SJSA1 (cell line): ENCODE measurements around the gene MIR17HG. TPM values are rescaled to one million over a fixed set of nuclear protein-coding genes. Genes with fewer than 3 reads are reported as not detected.
A peak's percentile ranks its signal among the peaks of the same experiment; 100 is the strongest.

Experiments used
- DNase-seq, 2 experiments: peaks; one replicate each; pipeline ENCODE4 v3.0.0-alpha.2; 2015 to 2020; ENCODE audit warnings: low spot score in 2 of 2, low read depth in 1 of 2
- H3K27ac ChIP-seq: fragments of 250-450 bp; sonication (Bioruptor Pico); 2 replicates; pipeline ENCODE4 v1.5.1; 2020; ENCODE audit warnings: mild to moderate bottlenecking, moderate library complexity
- H3K27me3 ChIP-seq: fragments of 250-450 bp; sonication (Bioruptor Pico); replicated peaks from 2 replicates; pipeline ENCODE4 v1.5.1; 2020; ENCODE audit warnings: mild to moderate bottlenecking, moderate library complexity
- H3K36me3 ChIP-seq: fragments of 250-450 bp; sonication (Bioruptor Pico); 2 replicates; pipeline ENCODE4 v1.5.1; 2020; ENCODE audit warnings: mild to moderate bottlenecking
- H3K4me1 ChIP-seq: fragments of 250-450 bp; sonication (Bioruptor Pico); replicated peaks from 2 replicates; pipeline ENCODE4 v1.6.1; 2021; ENCODE audit warnings: mild to moderate bottlenecking
- H3K4me3 ChIP-seq: fragments of 250-450 bp; sonication (Bioruptor Pico); 2 replicates; pipeline ENCODE4 v1.5.1; 2020; ENCODE audit warnings: mild to moderate bottlenecking
- H3K9me3 ChIP-seq: fragments of 250-450 bp; sonication (Bioruptor Pico); replicated peaks from 2 replicates; pipeline ENCODE4 v1.5.1; 2020; ENCODE audit warnings: mild to moderate bottlenecking
- total RNA-seq: library from RNA; depleted of rRNA; stranded (reverse); fragments of >200 nt; shearing (Covaris generic); gene quantifications from 2 replicates; pipeline ENCODE4 v1.2.3, GENCODE V29; 2014

Gene MIR17HG
- total RNA-seq, 1 experiment from 2014 or later = 3.0 TPM

GRCh38 chr13:91368101-91368500 lies 20.6 kb downstream of the MIR17HG start:
- no peak for DNase-seq
- no peak overlapping the region for H3K4me3 ChIP-seq
- no peaks in the 10 kb centered on the region for H3K36me3 ChIP-seq
- no peaks in the 10 kb centered on the region for H3K9me3 ChIP-seq
- no peaks in the 10 kb centered on the region for H3K27me3 ChIP-seq
- no peaks in the 10 kb centered on the region for H3K4me1 ChIP-seq
- H3K27ac ChIP-seq = no peak overlapping the region

GRCh38 chr13:91368676-91369440 lies 21.4 kb downstream of the MIR17HG start:
- no peaks in the 10 kb centered on the region for H3K9me3 ChIP-seq
- H3K27ac ChIP-seq = no peak overlapping the region
- no peak overlapping the region for H3K4me3 ChIP-seq
- H3K4me1 ChIP-seq = no peaks in the 10 kb centered on the region
- no peaks in the 10 kb centered on the region for H3K36me3 ChIP-seq
- no peak for DNase-seq
- H3K27me3 ChIP-seq = no peaks in the 10 kb centered on the region

DNA sequence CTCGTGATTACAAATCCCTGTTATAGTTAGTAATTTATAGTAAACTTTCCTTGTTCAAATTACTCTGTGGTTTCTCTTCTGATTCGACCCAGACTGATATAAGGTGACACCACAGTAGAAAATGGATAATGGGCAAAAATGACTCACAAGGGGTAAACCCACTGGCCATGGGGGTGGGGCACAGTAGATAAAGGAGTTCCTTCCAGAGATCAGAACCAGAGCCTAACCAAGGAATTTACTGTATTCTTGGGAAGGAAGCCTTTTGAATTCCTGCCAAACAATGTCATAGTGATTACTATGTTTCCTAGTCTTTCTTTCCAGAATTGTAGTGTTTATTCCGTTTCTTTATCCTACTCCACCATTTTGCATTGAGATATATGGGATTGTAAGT lies 21.9 kb downstream of the MIR17HG start:
- DNase-seq = peak; percentile 24 to 43
- H3K4me3 ChIP-seq = no peak overlapping the region
- H3K36me3 ChIP-seq = no peaks in the 10 kb centered on the region
- no peak overlapping the region for H3K27ac ChIP-seq
- H3K4me1 ChIP-seq = no peaks in the 10 kb centered on the region
- H3K27me3 ChIP-seq = no peaks in the 10 kb centered on the region
- H3K9me3 ChIP-seq = no peaks in the 10 kb centered on the region

GRCh38 chr13:91370501-91370900 lies 23.0 kb downstream of the MIR17HG start:
- H3K27ac ChIP-seq = no peak overlapping the region
- no peak for DNase-seq
- no peaks in the 10 kb centered on the region for H3K27me3 ChIP-seq
- H3K4me3 ChIP-seq = no peak overlapping the region
- H3K36me3 ChIP-seq = no peaks in the 10 kb centered on the region
- no peaks in the 10 kb centered on the region for H3K9me3 ChIP-seq
- no peaks in the 10 kb centered on the region for H3K4me1 ChIP-seq

- H3K4me3 ChIP-seq = no peak overlapping the region
- H3K9me3 ChIP-seq = no peaks in the 10 kb centered on the region
- H3K27ac ChIP-seq = no peak overlapping the region
- no peak for DNase-seq
- no peaks in the 10 kb centered on the region for H3K36me3 ChIP-seq
- no peaks in the 10 kb centered on the region for H3K27me3 ChIP-seq
- no peaks in the 10 kb centered on the region for H3K4me1 ChIP-seq
Measured at GRCh38 chr13:91372911-91373310, 25.4 kb downstream of the MIR17HG start.

DNA sequence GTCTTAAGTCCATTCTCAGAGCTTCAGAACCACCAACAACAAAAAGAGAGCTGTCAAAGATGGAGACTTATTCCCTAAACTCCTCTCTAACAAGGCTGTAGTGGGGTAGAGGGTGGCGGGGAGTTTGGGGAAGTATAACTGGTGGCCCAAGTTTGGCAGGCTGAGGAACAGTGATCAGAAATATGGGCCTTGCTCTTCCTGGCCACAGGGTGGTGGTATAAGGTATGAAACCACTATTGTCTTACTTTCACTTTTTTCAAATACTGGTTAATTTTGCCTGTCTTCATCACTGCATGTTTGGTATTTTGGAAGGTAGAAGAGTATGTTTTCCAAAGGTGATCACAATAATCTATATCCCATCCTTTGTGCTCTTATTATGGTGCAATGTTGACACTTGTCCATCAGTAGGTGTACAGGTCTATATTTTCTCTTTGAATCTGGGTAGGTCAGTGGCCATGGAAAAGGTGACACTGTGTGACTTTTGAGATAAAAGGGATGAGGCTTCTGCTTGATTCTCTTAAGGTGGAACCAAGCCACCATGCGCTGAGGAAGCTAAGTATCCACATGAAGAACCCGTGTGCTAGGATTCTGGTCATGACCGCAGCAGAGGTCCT lies 27.7 kb downstream of the MIR17HG start:
- DNase-seq = no peak
- H3K27me3 ChIP-seq = no peaks in the 10 kb centered on the region

DNA sequence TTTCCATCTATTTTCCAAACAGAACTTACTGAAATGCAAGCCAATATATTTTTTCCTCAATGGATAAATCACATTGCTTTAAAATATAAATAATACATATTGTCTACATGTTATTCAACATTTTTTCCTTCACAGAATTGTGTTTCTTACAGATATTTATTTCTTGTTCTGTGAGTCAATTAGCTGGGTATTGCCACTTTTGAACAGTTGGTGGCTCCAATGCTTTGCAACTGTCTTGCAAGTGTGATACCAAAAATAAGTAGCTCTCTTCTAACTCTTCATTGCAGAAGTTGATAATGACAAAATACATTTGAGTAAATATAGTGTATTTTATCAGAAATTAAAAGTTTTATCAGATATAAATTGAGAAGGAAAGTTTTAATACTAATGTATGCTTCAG lies 33.9 kb downstream of the MIR17HG start:
- no peak for DNase-seq
- Histone ChIP-seq H3K4me3 (no peak overlapping the region), H3K4me1 (no peaks in the 10 kb centered on the region), H3K27ac (no peak overlapping the region), H3K9me3 (no peaks in the 10 kb centered on the region), H3K36me3 (no peaks in the 10 kb centered on the region), H3K27me3 (0 out of 2 replicates have a peak, but pooled peaks cover 3% of the 10 kb centered on the region)

More for the DNA sequence above, 27.7 kb downstream of the MIR17HG start:
- no peaks in the 10 kb centered on the region for H3K9me3 ChIP-seq
- H3K4me3 ChIP-seq = no peak overlapping the region
- H3K27ac ChIP-seq = no peak overlapping the region
- H3K4me1 ChIP-seq = no peaks in the 10 kb centered on the region
- no peaks in the 10 kb centered on the region for H3K36me3 ChIP-seq

- Histone ChIP-seq H3K4me3 (no peak overlapping the region), H3K27ac (no peak overlapping the region), H3K4me1 (no peaks in the 10 kb centered on the region), H3K36me3 (no peaks in the 10 kb centered on the region), H3K27me3 (0 out of 2 replicates have a peak, but pooled peaks cover 3% of the 10 kb centered on the region), H3K9me3 (no peaks in the 10 kb centered on the region)
- DNase-seq = no peak
Measured at GRCh38 chr13:91383836-91384235, 36.3 kb downstream of the MIR17HG start.

DNA sequence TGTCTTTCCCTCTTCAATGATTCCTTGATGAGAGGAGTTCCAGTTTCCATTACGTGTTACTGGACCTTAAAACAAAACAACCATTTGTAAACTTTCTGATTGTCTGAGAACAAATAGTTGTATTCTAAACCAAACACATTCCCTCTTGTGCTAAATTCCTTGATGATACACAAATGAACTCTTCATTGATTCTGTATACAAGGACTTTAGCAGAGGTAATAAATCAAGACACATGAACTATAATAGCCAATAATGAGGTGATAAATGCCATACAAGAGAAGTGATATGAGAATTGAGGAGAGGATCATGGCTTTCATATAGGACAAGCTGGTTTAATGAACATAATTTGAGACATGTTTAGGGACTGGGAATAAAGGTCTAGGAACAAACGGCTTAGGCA lies 37.4 kb downstream of the MIR17HG start:
- 0 out of 2 replicates have a peak, but pooled peaks cover 3% of the 10 kb centered on the region for H3K27me3 ChIP-seq
- no peak for DNase-seq

GRCh38 chr13:91389186-91389585 lies 41.7 kb downstream of the MIR17HG start:
- Histone ChIP-seq H3K36me3 (no peaks in the 10 kb centered on the region), H3K4me3 (no peak overlapping the region), H3K27me3 (0 out of 2 replicates have a peak, but pooled peaks cover 3% of the 10 kb centered on the region), H3K4me1 (no peaks in the 10 kb centered on the region), H3K27ac (no peak overlapping the region), H3K9me3 (no peaks in the 10 kb centered on the region)
- DNase-seq = no peak

More for the DNA sequence above, 37.4 kb downstream of the MIR17HG start:
- no peaks in the 10 kb centered on the region for H3K36me3 ChIP-seq
- no peaks in the 10 kb centered on the region for H3K9me3 ChIP-seq
- no peak overlapping the region for H3K4me3 ChIP-seq
- H3K4me1 ChIP-seq = no peaks in the 10 kb centered on the region
- H3K27ac ChIP-seq = no peak overlapping the region

DNA sequence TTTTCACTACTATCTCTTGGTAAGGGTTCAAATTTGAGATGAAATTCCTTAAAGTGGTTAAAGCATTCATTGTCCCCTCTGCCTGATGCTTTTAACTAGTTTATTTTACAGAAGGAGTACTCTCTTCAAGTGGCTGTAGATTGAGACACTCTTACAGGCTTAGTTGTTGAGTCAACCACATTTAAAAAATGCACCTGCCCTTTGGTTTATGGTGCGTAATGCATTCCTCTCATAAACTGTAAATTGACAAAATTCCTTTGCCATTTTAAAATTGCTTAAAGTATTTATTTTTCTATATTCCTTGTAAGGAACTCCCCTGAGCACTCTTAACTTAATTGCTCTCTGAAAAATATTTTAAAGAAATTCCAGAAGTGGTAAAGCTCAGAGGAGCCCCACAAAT lies 50.1 kb downstream of the MIR17HG start:
- Histone ChIP-seq H3K4me3 (no peak overlapping the region), H3K27me3 (peaks cover 19% of the 10 kb centered on the region), H3K4me1 (peaks cover 5% of the 10 kb centered on the region; the same call in 1 of the 2 replicates), H3K36me3 (no peaks in the 10 kb centered on the region), H3K27ac (no peak overlapping the region), H3K9me3 (no peaks in the 10 kb centered on the region)
- DNase-seq = no peak

DNA sequence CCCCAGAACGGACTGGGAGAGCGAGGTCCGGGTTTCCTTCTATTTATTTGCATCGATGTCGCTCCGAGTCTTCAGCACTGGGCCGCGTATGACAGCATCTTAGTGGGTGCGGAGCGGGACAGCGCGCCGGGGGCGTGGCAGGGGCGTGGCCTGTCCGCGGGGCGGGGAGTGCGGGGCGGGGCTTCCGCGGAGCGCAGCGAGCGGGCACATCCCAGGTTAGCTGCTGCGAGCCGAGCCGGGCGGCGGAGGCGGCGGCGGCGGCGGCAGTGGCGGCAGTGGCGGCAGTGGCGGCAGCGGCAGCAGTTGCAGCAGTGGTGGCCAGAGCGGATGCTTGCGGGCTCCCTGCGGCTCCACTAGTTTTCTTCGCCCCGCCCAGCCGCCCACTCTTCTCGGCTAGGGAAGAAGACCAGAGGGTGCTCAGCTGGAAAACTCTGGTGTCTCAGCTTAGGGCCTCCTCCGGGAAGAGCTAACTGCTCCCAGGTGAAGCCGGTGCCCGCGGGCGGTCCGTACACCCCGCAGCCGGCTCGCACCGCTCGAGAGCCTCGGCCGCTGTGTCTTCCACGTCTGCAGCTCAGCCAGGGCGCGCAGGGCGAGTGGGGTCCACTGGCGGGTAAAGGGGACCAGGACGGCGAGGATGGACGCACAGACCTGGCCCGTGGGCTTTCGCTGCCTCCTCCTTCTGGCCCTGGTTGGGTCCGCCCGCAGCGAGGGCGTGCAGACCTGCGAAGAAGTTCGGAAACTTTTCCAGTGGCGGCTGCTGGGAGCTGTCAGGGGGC lies 51.1 kb downstream of the MIR17HG start, which contains the start of gene GPC5:
Gene GPC5 (plus strand): TSS at position 209 of the 776 bp plus-strand sequence.
- peaks cover 19% of the 10 kb centered on the region for H3K27me3 ChIP-seq
- no peak within 1 kb of the TSS for H3K27ac ChIP-seq
- peak within 1 kb of the TSS; percentile 26 for H3K4me3 ChIP-seq
- peaks cover 5% of the 10 kb centered on the region; the same call in 1 of the 2 replicates for H3K4me1 ChIP-seq
- no peaks in the 10 kb centered on the region for H3K36me3 ChIP-seq
- peak; percentile 29 to 55 for DNase-seq
- H3K9me3 ChIP-seq = no peaks in the 10 kb centered on the region

DNA sequence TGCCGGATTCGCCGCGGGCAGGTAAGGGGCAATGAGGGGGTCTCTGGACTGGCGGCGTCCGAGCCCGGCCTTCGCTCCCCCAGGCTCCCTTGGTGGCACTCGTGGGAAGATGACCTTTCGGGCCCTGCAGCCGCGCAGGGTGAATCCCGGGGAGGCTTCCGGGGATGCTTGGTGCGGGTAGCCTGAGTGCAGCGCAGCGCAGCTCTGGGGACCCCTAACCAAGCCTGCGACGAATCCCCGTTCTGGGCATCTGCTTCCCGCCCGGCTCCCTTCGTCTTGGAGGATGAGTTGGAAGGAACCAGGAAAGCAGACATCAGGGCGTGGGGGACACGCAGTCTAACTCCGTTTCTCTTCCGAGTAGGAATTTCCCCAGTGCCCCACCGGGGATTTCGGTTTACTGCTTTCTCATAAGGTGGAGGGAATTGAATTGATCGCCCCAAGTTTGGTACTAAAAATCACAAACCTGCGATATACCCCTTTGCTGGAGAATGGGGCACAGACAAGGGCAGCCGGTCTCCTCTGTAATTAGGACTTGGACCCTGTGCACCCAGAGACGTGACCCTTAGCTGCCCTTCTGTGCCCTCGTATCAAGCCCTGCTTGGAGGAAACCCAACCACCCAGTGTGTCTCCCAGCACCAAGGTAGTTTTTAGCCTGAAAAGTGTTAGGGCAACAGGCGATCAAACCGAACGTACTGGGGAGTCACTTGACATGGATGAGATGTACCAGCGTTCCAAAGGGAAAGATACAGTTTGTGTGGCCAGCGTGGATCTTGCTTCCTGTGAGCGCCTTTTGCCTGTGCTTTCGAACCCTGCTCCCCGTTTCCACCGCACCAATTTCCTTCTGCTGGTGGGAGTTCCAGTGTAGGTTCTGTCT lies 51.9 kb downstream of the MIR17HG start:
- peaks cover 19% of the 10 kb centered on the region for H3K27me3 ChIP-seq
- no peaks in the 10 kb centered on the region for H3K9me3 ChIP-seq
- no peak overlapping the region for H3K4me3 ChIP-seq
- H3K27ac ChIP-seq = no peak overlapping the region
- DNase-seq = no peak
- peaks cover 5% of the 10 kb centered on the region; the same call in 1 of the 2 replicates for H3K4me1 ChIP-seq
- H3K36me3 ChIP-seq = no peaks in the 10 kb centered on the region
